Measurements from ENCODE around the gene DNAJC7. TPM values are rescaled to one million over a fixed set of nuclear protein-coding genes. Genes with fewer than 3 reads are reported as not detected.
A peak's percentile ranks its signal among the peaks of the same experiment; 100 is the strongest.

The DNAJC7 gene
- total RNA-seq, 1 donor from 2014 or later, result 126 TPM

- H3K27ac Mint-ChIP-seq (ENCODE audit: unreplicated experiment), result peak overlapping the region; percentile 92
- TF ChIP-seq, protein P1, sequence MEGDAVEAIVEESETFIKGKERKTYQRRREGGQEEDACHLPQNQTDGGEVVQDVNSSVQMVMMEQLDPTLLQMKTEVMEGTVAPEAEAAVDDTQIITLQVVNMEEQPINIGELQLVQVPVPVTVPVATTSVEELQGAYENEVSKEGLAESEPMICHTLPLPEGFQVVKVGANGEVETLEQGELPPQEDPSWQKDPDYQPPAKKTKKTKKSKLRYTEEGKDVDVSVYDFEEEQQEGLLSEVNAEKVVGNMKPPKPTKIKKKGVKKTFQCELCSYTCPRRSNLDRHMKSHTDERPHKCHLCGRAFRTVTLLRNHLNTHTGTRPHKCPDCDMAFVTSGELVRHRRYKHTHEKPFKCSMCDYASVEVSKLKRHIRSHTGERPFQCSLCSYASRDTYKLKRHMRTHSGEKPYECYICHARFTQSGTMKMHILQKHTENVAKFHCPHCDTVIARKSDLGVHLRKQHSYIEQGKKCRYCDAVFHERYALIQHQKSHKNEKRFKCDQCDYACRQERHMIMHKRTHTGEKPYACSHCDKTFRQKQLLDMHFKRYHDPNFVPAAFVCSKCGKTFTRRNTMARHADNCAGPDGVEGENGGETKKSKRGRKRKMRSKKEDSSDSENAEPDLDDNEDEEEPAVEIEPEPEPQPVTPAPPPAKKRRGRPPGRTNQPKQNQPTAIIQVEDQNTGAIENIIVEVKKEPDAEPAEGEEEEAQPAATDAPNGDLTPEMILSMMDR (conservative IDR thresholded peaks at IDR 0.05), result no peak
- H3K36me3 Mint-ChIP-seq (ENCODE audit: low read depth), result no peaks in the 10 kb centered on the region
- peaks cover 17% of the 10 kb centered on the region for H3K4me1 Mint-ChIP-seq
- peaks cover 44% of the 10 kb centered on the region for H3K27me3 Mint-ChIP-seq (ENCODE audit: low read depth)
- no peaks in the 10 kb centered on the region for H3K9me3 Mint-ChIP-seq
- peak overlapping the region; percentile 93 for H3K4me3 Mint-ChIP-seq
- no peak for DNase-seq (ENCODE audit: low read depth, low spot score)
Observed at GRCh38 chr17:42049834-42050392, 32.7 kb upstream of the DNAJC7 start.

DNA sequence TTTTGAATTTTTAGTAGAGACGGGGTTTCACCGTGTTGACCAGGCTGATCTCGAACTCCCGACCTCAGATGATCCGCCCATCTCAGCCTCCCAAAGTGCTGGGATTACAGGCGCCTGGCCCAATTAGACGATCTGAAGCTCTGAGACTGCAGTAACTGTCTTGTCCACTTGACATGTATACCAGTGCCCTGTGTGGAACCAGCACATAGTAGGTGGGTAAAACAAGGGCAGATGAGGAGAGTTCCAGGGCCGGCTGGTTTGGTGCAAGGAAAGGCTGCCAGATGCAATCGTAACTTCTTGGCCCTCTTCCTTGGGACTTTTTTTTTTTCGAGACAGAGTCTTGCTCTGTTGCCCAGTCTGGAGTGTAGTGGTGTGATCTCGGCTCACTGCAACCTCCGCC, 30.1 kb upstream of the DNAJC7 start:
- no peak overlapping the region for H3K4me3 Mint-ChIP-seq
- H3K9me3 Mint-ChIP-seq, result no peaks in the 10 kb centered on the region
- H3K4me1 Mint-ChIP-seq, result peaks cover 16% of the 10 kb centered on the region
- TF ChIP-seq, protein P1 (conservative IDR thresholded peaks at IDR 0.05), result no peak
- DNase-seq (ENCODE audit: low read depth, low spot score), result no peak
- H3K27ac Mint-ChIP-seq (ENCODE audit: unreplicated experiment), result no peak overlapping the region
- H3K36me3 Mint-ChIP-seq (ENCODE audit: low read depth), result no peaks in the 10 kb centered on the region
- H3K27me3 Mint-ChIP-seq (ENCODE audit: low read depth), result peaks cover 20% of the 10 kb centered on the region

GRCh38 chr17:42045719-42046118, 28.5 kb upstream of the DNAJC7 start:
- no peaks in the 10 kb centered on the region for H3K36me3 Mint-ChIP-seq (ENCODE audit: low read depth)
- DNase-seq (ENCODE audit: low read depth, low spot score), result no peak
- peaks cover 3% of the 10 kb centered on the region for H3K27me3 Mint-ChIP-seq (ENCODE audit: low read depth)
- H3K27ac Mint-ChIP-seq (ENCODE audit: unreplicated experiment), result no peak overlapping the region
- H3K4me1 Mint-ChIP-seq, result peaks cover 12% of the 10 kb centered on the region
- no peak overlapping the region for H3K4me3 Mint-ChIP-seq
- TF ChIP-seq, protein P1 (conservative IDR thresholded peaks at IDR 0.05), result no peak
- no peaks in the 10 kb centered on the region for H3K9me3 Mint-ChIP-seq

- TF ChIP-seq, protein P1 (conservative IDR thresholded peaks at IDR 0.05), result no peak
- Mint-ChIP-seq H3K27me3 (ENCODE audit: low read depth) (no peaks in the 10 kb centered on the region), H3K27ac (ENCODE audit: unreplicated experiment) (no peak overlapping the region), H3K4me1 (no peaks in the 10 kb centered on the region), H3K36me3 (ENCODE audit: low read depth) (no peaks in the 10 kb centered on the region), H3K4me3 (no peak overlapping the region), H3K9me3 (no peaks in the 10 kb centered on the region)
- no peak for DNase-seq (ENCODE audit: low read depth, low spot score)
Observed at GRCh38 chr17:42042598-42043319, 25.5 kb upstream of the DNAJC7 start.

- no peak for DNase-seq (ENCODE audit: low read depth, low spot score)
- no peaks in the 10 kb centered on the region for H3K4me1 Mint-ChIP-seq
- H3K27ac Mint-ChIP-seq (ENCODE audit: unreplicated experiment), result no peak overlapping the region
- TF ChIP-seq, protein P1 (conservative IDR thresholded peaks at IDR 0.05), result no peak
- no peak overlapping the region for H3K4me3 Mint-ChIP-seq
- no peaks in the 10 kb centered on the region for H3K36me3 Mint-ChIP-seq (ENCODE audit: low read depth)
- H3K9me3 Mint-ChIP-seq, result no peaks in the 10 kb centered on the region
- no peaks in the 10 kb centered on the region for H3K27me3 Mint-ChIP-seq (ENCODE audit: low read depth)
Observed at GRCh38 chr17:42041619-42042018, 24.4 kb upstream of the DNAJC7 start.
